IMR-90 (cell line): ENCODE measurements around the gene PLXNA3.

Experiments
- CTCF ChIP-seq: conservative IDR thresholded peaks from 2 replicates; pipeline ENCODE4 v1.5.1; 2012; ENCODE audit warnings: mild to moderate bottlenecking, low read depth, low read length, improper control_type of control experiment
- POLR2A ChIP-seq: IDR thresholded peaks from 2 replicates; pipeline ENCODE4 v1.6.1; 2012; ENCODE audit warnings: mild to moderate bottlenecking, low read depth, low read length
- RFX5 ChIP-seq: IDR thresholded peaks from 2 replicates; pipeline ENCODE4 v1.8.0; 2012; ENCODE audit warnings: low read depth, mild to moderate bottlenecking, low read length, moderate library complexity

- TF ChIP-seq CTCF (no peak), POLR2A (no peak), RFX5 (no peak)
Observed at GRCh38 chrX:154470914-154471568, 13.0 kb downstream of the PLXNA3 start.
